RWPE2 (cell line): ENCODE data around the gene TRIM44.
A peak's percentile ranks its signal among the peaks of the same experiment; 100 is the strongest.

Experiments
- ATAC-seq: fragments of 200-7000 bp; cut with Tn5 transposase; 3 replicates; pipeline ENCODE4 v1.9.1; 2021; ENCODE audit warnings: low read depth
- DNase-seq: peaks from one replicate; pipeline ENCODE4 v3.0.0-alpha.2; 2020; ENCODE audit warnings: low spot score
- H3K27ac ChIP-seq: fragments of 450-650 bp; 2 replicates; pipeline ENCODE4 v1.5.1; 2017; ENCODE audit warnings: mild to moderate bottlenecking; ENCODE audit not compliant: poor library complexity, severe bottlenecking
- H3K27me3 ChIP-seq: fragments of 250-450 bp; sonication (Bioruptor Pico); 2 replicates; pipeline ENCODE4 v1.5.1; 2021; ENCODE audit warnings: mild to moderate bottlenecking, moderate library complexity; ENCODE audit not compliant: insufficient read depth, poor library complexity, severe bottlenecking
- H3K36me3 ChIP-seq: fragments of 250-450 bp; sonication (Bioruptor Pico); 2 replicates; pipeline ENCODE4 v1.5.1; 2020; ENCODE audit warnings: low read depth, mild to moderate bottlenecking, moderate library complexity
- H3K4me1 ChIP-seq: fragments of 250-450 bp; sonication (Bioruptor Pico); 2 replicates; pipeline ENCODE4 v1.5.1; 2021; ENCODE audit warnings: mild to moderate bottlenecking, moderate library complexity; ENCODE audit not compliant: insufficient read depth, poor library complexity, severe bottlenecking
- H3K4me3 ChIP-seq: fragments of 250-450 bp; sonication (Bioruptor Pico); 2 replicates; pipeline ENCODE4 v1.5.1; 2021; ENCODE audit warnings: mild to moderate bottlenecking, moderate library complexity; ENCODE audit not compliant: severe bottlenecking
- H3K9me3 ChIP-seq: fragments of 250-450 bp; sonication (Bioruptor Pico); 2 replicates; pipeline ENCODE4 v1.5.1; 2021; ENCODE audit warnings: mild to moderate bottlenecking, moderate library complexity; ENCODE audit not compliant: severe bottlenecking
- CTCF ChIP-seq: fragments of 450-650 bp; IDR thresholded peaks from one replicate; pipeline ENCODE4 v1.5.1; 2017; ENCODE audit warnings: mild to moderate bottlenecking, moderate library complexity; ENCODE audit not compliant: poor library complexity, severe bottlenecking

Gene TRIM44

DNA sequence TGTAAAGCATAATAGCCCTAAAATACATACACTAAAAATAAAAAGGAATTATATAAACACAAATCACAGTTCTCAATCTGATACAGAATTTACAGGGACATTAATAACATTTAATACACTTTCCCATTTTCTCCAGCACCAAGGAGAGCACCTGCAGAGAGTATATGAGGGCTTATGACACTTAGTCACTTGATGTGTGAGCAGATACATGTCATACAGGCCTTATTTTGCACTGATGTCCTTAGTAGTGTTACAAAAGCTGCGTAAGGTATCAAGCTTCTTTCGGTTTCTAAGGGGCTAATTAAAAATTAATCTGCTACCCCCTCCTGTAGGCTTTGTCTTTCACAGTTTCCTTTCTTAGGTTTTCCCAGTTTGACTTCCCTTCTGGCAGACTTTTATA lies 61.3 kb downstream of the TRIM44 start:
- Histone ChIP-seq H3K9me3 (no peaks in the 10 kb centered on the region), H3K27me3 (no peaks in the 10 kb centered on the region), H3K27ac (no peak overlapping the region), H3K4me1 (peaks cover 8% of the 10 kb centered on the region), H3K36me3 (peaks cover 35% of the 10 kb centered on the region), H3K4me3 (no peak overlapping the region)
- TF ChIP-seq CTCF: no peak
- DNase-seq (no peak), ATAC-seq (no peak)

GRCh38 chr11:35725885-35726284 lies 63.3 kb downstream of the TRIM44 start:
- Histone ChIP-seq H3K4me1 (peaks cover 8% of the 10 kb centered on the region), H3K36me3 (peaks cover 52% of the 10 kb centered on the region), H3K4me3 (no peak overlapping the region), H3K27ac (no peak overlapping the region), H3K27me3 (no peaks in the 10 kb centered on the region), H3K9me3 (no peaks in the 10 kb centered on the region)
- ATAC-seq (peak; percentile 64; the same call in 2 of the 3 replicates), DNase-seq (no peak)
- no peak for TF ChIP-seq CTCF

DNA sequence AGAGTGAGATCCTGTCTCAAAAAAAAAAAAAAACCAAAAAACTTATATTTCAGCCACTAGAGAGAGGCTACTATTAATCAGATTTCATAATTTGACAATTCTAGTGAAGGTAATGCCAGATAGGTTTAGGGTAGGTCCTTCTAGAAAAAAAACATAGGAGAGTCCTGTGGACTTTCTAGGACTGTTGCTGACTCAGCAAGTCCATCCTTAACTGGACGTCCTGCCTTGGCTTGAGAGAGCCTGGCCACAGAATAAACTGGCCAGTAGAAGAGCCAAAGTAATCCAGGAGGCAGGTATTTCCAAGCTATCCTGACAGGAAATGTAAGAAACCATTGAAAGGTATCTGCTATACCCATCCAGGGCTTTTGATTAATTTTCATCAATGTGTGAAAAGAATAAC lies 64.6 kb downstream of the TRIM44 start:
- DNase-seq (no peak), ATAC-seq (no peak)
- peaks cover 8% of the 10 kb centered on the region for H3K4me1 ChIP-seq
- H3K27me3 ChIP-seq: no peaks in the 10 kb centered on the region
- H3K9me3 ChIP-seq: peaks cover 3% of the 10 kb centered on the region
- no peak overlapping the region for H3K27ac ChIP-seq
- H3K36me3 ChIP-seq: peaks cover 63% of the 10 kb centered on the region
- TF ChIP-seq CTCF: no peak
- H3K4me3 ChIP-seq: no peak overlapping the region

GRCh38 chr11:35730254-35730653 lies 67.7 kb downstream of the TRIM44 start:
- DNase-seq: no peak
- Histone ChIP-seq H3K4me1 (peaks cover 8% of the 10 kb centered on the region), H3K27ac (no peak overlapping the region), H3K4me3 (no peak overlapping the region), H3K36me3 (peaks cover 80% of the 10 kb centered on the region), H3K9me3 (peaks cover 3% of the 10 kb centered on the region), H3K27me3 (no peaks in the 10 kb centered on the region)
- ATAC-seq: no peak
- no peak for TF ChIP-seq CTCF

GRCh38 chr11:35734669-35735410 lies 72.3 kb downstream of the TRIM44 start:
- H3K4me3 ChIP-seq: no peak overlapping the region
- no peaks in the 10 kb centered on the region for H3K27me3 ChIP-seq
- H3K36me3 ChIP-seq: peaks cover 73% of the 10 kb centered on the region
- no peaks in the 10 kb centered on the region for H3K4me1 ChIP-seq
- ATAC-seq (no peak), DNase-seq (no peak)
- H3K27ac ChIP-seq: no peak overlapping the region
- no peak for TF ChIP-seq CTCF
- H3K9me3 ChIP-seq: peaks cover 3% of the 10 kb centered on the region
